Esophagus (tissue), 2 donors: ENCODE results near the gene IMPDH1. TPM values are rescaled to one million over a fixed set of nuclear protein-coding genes. Genes with fewer than 3 reads are reported as not detected.

Source experiments
- H3K27ac ChIP-seq, 2 donors: one replicate each; pipeline ENCODE4 v1.5.1; 2013; ENCODE audit warnings: low read depth in 2 of 2, mild to moderate bottlenecking in 2 of 2, inconsistent platforms in 1 of 2, low read length in 1 of 2, moderate library complexity in 1 of 2
- H3K27me3 ChIP-seq, 2 donors: one replicate each; pipeline ENCODE4 v1.6.1; 2013; ENCODE audit warnings: low read length in 2 of 2, control low read depth in 1 of 2, mild to moderate bottlenecking in 1 of 2; ENCODE audit not compliant: insufficient read depth in 2 of 2, control insufficient read depth in 1 of 2
- H3K36me3 ChIP-seq, 2 donors: one replicate each; pipeline ENCODE4 v1.6.1; 2013; ENCODE audit warnings: low read length in 1 of 2; ENCODE audit not compliant: control insufficient read depth in 2 of 2, insufficient read depth in 2 of 2
- H3K4me1 ChIP-seq, 2 donors: one replicate each; pipeline ENCODE4 v1.6.1; 2013; ENCODE audit warnings: low read length in 1 of 2; ENCODE audit not compliant: control insufficient read depth in 2 of 2, insufficient read depth in 2 of 2
- H3K4me3 ChIP-seq, 2 donors: one replicate each; pipeline ENCODE4 v1.5.1; 2013; ENCODE audit warnings: low read length in 2 of 2, mild to moderate bottlenecking in 2 of 2, low read depth in 1 of 2, moderate library complexity in 1 of 2
- H3K9me3 ChIP-seq, 2 donors: one replicate each; pipeline ENCODE4 v1.6.1; 2013; ENCODE audit warnings: mild to moderate bottlenecking in 2 of 2, low read depth in 1 of 2, low read length in 1 of 2, moderate library complexity in 1 of 2; ENCODE audit not compliant: control insufficient read depth in 2 of 2, insufficient read depth in 1 of 2
- WGBS, 2 donors: extraction: QIAGEN DNeasy Blood & Tissue Kit; methylation state at CpG; one replicate each; pipeline ENCODE4 v1.1.7; 2013; 5-methylcytosine and 5-hydroxymethylcytosine counted together
- polyA plus RNA-seq, 2 donors: library from polyadenylated mRNA; stranded (reverse); fragments of 200-250 nt; gene quantifications; one replicate each; pipeline ENCODE4 v1.2.3, GENCODE V29; 2013
- donor health status: healthy with polysubstance abuse.
- donor health status: Bipolar disorder and iron deficiency.

Gene IMPDH1
- polyA plus RNA-seq, 2 donors: 19.4 to 25.7 TPM

- Histone ChIP-seq H3K9me3 (no peaks in the 10 kb centered on the region), H3K27me3 (no peaks in the 10 kb centered on the region), H3K36me3 (no peaks in the 10 kb centered on the region), H3K4me1 (peaks cover 4 to 11% of the 10 kb centered on the region in 2 donors), H3K27ac (peak overlapping the region; percentile 58 to 61), H3K4me3 (no peak overlapping the region)
- WGBS, 2 donors: 44 to 49% methylated on average over 19 of the region's 19 CpGs
Measured at GRCh38 chr7:128381161-128381821, 28.5 kb downstream of the IMPDH1 start.

- peaks cover 4 to 11% of the 10 kb centered on the region in 2 donors for H3K4me1 ChIP-seq
- no peak overlapping the region for H3K27ac ChIP-seq
- H3K4me3 ChIP-seq: no peak overlapping the region
- H3K9me3 ChIP-seq: no peaks in the 10 kb centered on the region
- no peaks in the 10 kb centered on the region for H3K27me3 ChIP-seq
- H3K36me3 ChIP-seq: no peaks in the 10 kb centered on the region
- 78 to 88% methylated on average over 3 of the region's 3 CpGs for WGBS, 2 donors
Measured at GRCh38 chr7:128380483-128381106, 29.2 kb downstream of the IMPDH1 start.

- peaks cover 4 to 11% of the 10 kb centered on the region in 2 donors for H3K4me1 ChIP-seq
Measured at GRCh38 chr7:128379900-128380479, 29.8 kb downstream of the IMPDH1 start.

GRCh38 chr7:128378637-128379036 is 31.1 kb downstream of the IMPDH1 start:
- H3K4me1 ChIP-seq: peaks cover 4 to 11% of the 10 kb centered on the region in 2 donors
- no peaks in the 10 kb centered on the region for H3K27me3 ChIP-seq
- no peak overlapping the region for H3K27ac ChIP-seq
- no peak overlapping the region for H3K4me3 ChIP-seq
- no peaks in the 10 kb centered on the region for H3K36me3 ChIP-seq
- H3K9me3 ChIP-seq: no peaks in the 10 kb centered on the region
- WGBS, 2 donors: 34 to 47% methylated on average over 2 of the region's 2 CpGs

More at GRCh38 chr7:128379900-128380479, 29.8 kb downstream of the IMPDH1 start:
- no peaks in the 10 kb centered on the region for H3K36me3 ChIP-seq
- no peaks in the 10 kb centered on the region for H3K9me3 ChIP-seq
- no peak overlapping the region for H3K4me3 ChIP-seq
- WGBS, 2 donors: 92% methylated on average over 6 of the region's 6 CpGs
- H3K27ac ChIP-seq: no peak overlapping the region
- H3K27me3 ChIP-seq: no peaks in the 10 kb centered on the region

- H3K4me3 ChIP-seq: no peak overlapping the region
- no peaks in the 10 kb centered on the region for H3K36me3 ChIP-seq
- H3K27ac ChIP-seq: no peak overlapping the region
- H3K9me3 ChIP-seq: no peaks in the 10 kb centered on the region
- H3K27me3 ChIP-seq: no peaks in the 10 kb centered on the region
- 94 to 98% methylated on average over 3 of the region's 3 CpGs for WGBS, 2 donors
- peaks cover 0 to 4% of the 10 kb centered on the region in 2 donors for H3K4me1 ChIP-seq
Measured at GRCh38 chr7:128376077-128376476, 33.7 kb downstream of the IMPDH1 start.

- 58 to 71% methylated on average over 1 of the region's 1 CpG for WGBS, 2 donors
- no peak overlapping the region for H3K27ac ChIP-seq
Measured at GRCh38 chr7:128374041-128374440, 35.7 kb downstream of the IMPDH1 start.

GRCh38 chr7:128373606-128374005 is 36.2 kb downstream of the IMPDH1 start:
- Histone ChIP-seq H3K4me3 (no peak overlapping the region), H3K4me1 (no peaks in the 10 kb centered on the region), H3K36me3 (no peaks in the 10 kb centered on the region), H3K27ac (no peak overlapping the region), H3K27me3 (no peaks in the 10 kb centered on the region), H3K9me3 (no peaks in the 10 kb centered on the region)
- WGBS, 2 donors: 79 to 80% methylated on average over 2 of the region's 2 CpGs

More at GRCh38 chr7:128374041-128374440, 35.7 kb downstream of the IMPDH1 start:
- Histone ChIP-seq H3K4me3 (no peak overlapping the region), H3K9me3 (no peaks in the 10 kb centered on the region), H3K4me1 (no peaks in the 10 kb centered on the region), H3K36me3 (no peaks in the 10 kb centered on the region), H3K27me3 (no peaks in the 10 kb centered on the region)

- H3K4me1 ChIP-seq: peaks cover 0 to 6% of the 10 kb centered on the region in 2 donors
- no peak overlapping the region for H3K27ac ChIP-seq
- no peaks in the 10 kb centered on the region for H3K9me3 ChIP-seq
- WGBS, 2 donors: 89 to 90% methylated on average over 4 of the region's 4 CpGs
- H3K36me3 ChIP-seq: no peaks in the 10 kb centered on the region
- no peaks in the 10 kb centered on the region for H3K27me3 ChIP-seq
- H3K4me3 ChIP-seq: no peak overlapping the region
Measured at GRCh38 chr7:128370491-128370890, 39.3 kb downstream of the IMPDH1 start.

GRCh38 chr7:128366986-128367385 is 42.8 kb downstream of the IMPDH1 start:
- Histone ChIP-seq H3K4me1 (peaks cover 0 to 6% of the 10 kb centered on the region in 2 donors), H3K27ac (no peak overlapping the region), H3K36me3 (no peaks in the 10 kb centered on the region), H3K9me3 (no peaks in the 10 kb centered on the region), H3K27me3 (no peaks in the 10 kb centered on the region), H3K4me3 (no peak overlapping the region)
